Cardiac muscle cell (in vitro differentiated cells and primary cell): Measurements from ENCODE around the gene ZNF791. TPM values are rescaled to one million over a fixed set of nuclear protein-coding genes. Genes with fewer than 3 reads are reported as not detected.

Source experiments
- DNase-seq, 2 donors: peaks; one replicate each; pipeline versions ENCODE4 v3.0.0 to v3.0.0-alpha.2; 2010 to 2017; ENCODE audit warnings: low read depth in 1 of 2, low spot score in 1 of 2
- H3K27ac ChIP-seq: fragments of 200-600 bp; sonication (generic); 2 replicates; pipeline ENCODE4 v1.5.1; 2016
- H3K27me3 ChIP-seq: fragments of 200-600 bp; sonication (generic); 2 replicates; pipeline ENCODE4 v1.6.0; 2016; ENCODE audit warnings: control low read depth
- H3K36me3 ChIP-seq: fragments of 200-600 bp; sonication (generic); 2 replicates; pipeline ENCODE4 v1.5.1; 2016; ENCODE audit warnings: control low read depth
- H3K4me1 ChIP-seq: fragments of 200-600 bp; sonication (generic); 2 replicates; pipeline ENCODE4 v1.8.1; 2017; ENCODE audit warnings: low read depth, mild to moderate bottlenecking, mixed run types
- H3K4me3 ChIP-seq: fragments of 200-600 bp; sonication (generic); 2 replicates; pipeline ENCODE4 v1.5.1; 2016; ENCODE audit warnings: mild to moderate bottlenecking
- H3K9me3 ChIP-seq: fragments of 200-600 bp; sonication (generic); 2 replicates; pipeline ENCODE4 v1.5.1; 2017; ENCODE audit warnings: low read depth, mild to moderate bottlenecking, control low read depth
- polyA plus RNA-seq: library from polyadenylated mRNA; unstranded; fragments of >200 nt; fragmentation: Nextera tagmentation; extraction: Ambion mirVana; gene quantifications from 2 replicates; pipeline ENCODE4 v1.2.1, GENCODE V29; 2016
- total RNA-seq: library from RNA; depleted of rRNA; stranded (reverse); fragments of >200 nt; gene quantifications from 2 replicates; pipeline ENCODE4 v1.2.3, GENCODE V29; 2016
- TF ChIP-seq, protein P1 (sequence below): IDR thresholded peaks from 2 replicates; pipeline ENCODE4 v1.5.1; 2012; ENCODE audit warnings: low read depth, mild to moderate bottlenecking, low read length

Gene ZNF791
- total and polyA plus RNA-seq, 2 experiments from 2014 or later: 11.5 to 11.7 TPM

DNA sequence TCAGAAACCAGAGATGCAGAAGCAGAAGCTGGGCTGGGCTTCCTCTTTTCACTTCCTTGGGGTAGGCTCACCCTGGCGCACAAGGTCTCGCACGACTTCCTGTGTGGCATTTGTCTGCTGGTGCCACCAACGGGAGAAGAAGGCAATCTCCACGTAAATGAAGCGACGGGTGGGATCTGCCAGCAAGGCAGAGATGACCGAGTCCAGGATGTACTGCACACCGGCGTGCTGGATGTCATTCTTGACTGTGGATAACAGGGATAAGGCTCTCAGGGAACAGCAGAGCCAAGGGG is 54.5 kb downstream of the ZNF791 start:
- no peak for DNase-seq
- H3K36me3 ChIP-seq: peaks cover 11% of the 10 kb centered on the region
- no peak overlapping the region for H3K4me3 ChIP-seq
- H3K9me3 ChIP-seq: no peaks in the 10 kb centered on the region
- H3K27me3 ChIP-seq: no peaks in the 10 kb centered on the region
- peaks cover 14% of the 10 kb centered on the region for H3K4me1 ChIP-seq
- no peak overlapping the region for H3K27ac ChIP-seq
- TF ChIP-seq, protein P1, sequence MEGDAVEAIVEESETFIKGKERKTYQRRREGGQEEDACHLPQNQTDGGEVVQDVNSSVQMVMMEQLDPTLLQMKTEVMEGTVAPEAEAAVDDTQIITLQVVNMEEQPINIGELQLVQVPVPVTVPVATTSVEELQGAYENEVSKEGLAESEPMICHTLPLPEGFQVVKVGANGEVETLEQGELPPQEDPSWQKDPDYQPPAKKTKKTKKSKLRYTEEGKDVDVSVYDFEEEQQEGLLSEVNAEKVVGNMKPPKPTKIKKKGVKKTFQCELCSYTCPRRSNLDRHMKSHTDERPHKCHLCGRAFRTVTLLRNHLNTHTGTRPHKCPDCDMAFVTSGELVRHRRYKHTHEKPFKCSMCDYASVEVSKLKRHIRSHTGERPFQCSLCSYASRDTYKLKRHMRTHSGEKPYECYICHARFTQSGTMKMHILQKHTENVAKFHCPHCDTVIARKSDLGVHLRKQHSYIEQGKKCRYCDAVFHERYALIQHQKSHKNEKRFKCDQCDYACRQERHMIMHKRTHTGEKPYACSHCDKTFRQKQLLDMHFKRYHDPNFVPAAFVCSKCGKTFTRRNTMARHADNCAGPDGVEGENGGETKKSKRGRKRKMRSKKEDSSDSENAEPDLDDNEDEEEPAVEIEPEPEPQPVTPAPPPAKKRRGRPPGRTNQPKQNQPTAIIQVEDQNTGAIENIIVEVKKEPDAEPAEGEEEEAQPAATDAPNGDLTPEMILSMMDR: no peak

DNA sequence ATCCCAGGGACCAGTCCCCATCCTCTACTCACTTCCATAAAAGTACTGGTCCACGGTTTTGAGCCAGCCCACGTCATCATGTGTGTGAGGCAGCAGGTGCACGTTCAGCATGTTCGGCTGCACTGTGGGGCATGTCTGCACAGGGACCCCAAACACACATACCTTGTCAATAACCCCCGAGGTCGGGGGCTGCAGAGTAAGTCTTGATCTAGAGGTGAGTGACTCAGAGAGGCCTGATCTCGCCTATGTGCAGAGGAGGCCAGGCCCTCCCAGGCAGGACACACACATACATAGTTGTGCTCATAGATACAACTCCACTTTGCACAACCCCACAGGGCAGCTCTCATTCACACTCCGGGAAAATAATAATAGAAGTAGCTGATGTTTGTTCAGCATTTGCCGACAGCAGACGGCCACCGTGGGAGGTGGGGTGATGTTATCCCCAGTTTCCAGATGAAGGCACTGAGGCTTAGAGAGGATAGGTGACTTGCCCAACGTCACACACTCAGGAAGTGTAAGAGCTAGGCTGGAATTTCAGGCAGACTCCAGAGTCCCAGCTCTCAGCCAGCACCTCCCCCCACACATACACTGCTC is 55.0 kb downstream of the ZNF791 start:
- peak overlapping the region; percentile 71 for H3K4me3 ChIP-seq
- H3K4me1 ChIP-seq: peaks cover 19% of the 10 kb centered on the region
- no peaks in the 10 kb centered on the region for H3K9me3 ChIP-seq
- TF ChIP-seq, protein P1: no peak
- peaks cover 11% of the 10 kb centered on the region for H3K36me3 ChIP-seq
- no peak overlapping the region for H3K27ac ChIP-seq
- no peaks in the 10 kb centered on the region for H3K27me3 ChIP-seq
- DNase-seq: no peak

DNA sequence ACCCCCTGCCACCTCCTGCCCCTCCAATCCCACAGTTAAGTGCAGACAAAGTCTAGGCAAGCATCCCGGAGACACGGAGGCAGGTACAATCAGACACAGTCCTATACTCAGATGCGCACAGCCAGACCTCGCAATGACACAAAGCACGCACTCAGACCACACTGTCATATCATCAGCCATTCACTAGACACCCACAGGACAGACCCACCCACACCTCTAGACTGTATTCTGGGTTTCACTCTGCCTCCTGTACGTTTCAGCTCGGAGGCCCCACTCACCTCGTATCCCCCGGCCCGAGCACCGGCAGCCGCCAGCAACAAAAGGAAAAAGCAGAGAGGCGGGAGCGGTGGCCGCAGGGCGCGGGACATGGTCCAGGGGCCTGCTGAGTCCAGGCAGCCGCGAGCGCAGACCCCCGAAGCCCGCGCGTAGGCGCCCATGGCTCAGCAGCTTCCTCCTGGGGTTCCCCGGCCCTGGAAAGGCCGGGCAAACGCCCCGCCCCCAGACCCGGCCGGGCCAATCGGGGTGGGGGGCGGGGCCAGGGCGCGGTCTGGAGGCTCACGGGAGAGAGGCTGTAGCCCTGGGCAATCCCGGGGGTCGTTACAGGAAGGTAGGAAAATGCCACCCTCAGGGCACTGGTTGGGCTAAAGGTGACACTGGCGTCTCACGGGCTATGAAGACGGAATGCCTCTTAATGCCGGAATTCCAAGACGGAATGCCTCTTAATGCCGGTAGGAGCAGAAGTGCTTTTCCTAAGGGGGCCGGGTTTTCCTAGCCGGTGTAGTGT is 55.7 kb downstream of the ZNF791 start, which contains the start of the genes MAN2B1 and WDR83:
MAN2B1 (minus strand) TSS at position 478 of the 784 bp plus-strand sequence; CDS start at position 437, 41 bp downstream.
WDR83 (plus strand) TSS at position 543 of the 784 bp plus-strand sequence. CDS start 2,984 bp downstream, outside the sequence.
- peaks cover 19% of the 10 kb centered on the region for H3K4me1 ChIP-seq
- H3K9me3 ChIP-seq: no peaks in the 10 kb centered on the region
- peak within 1 kb of the TSS; percentile 82 for H3K4me3 ChIP-seq
- peak within 1 kb of the TSS; percentile 70 for H3K27ac ChIP-seq
- H3K27me3 ChIP-seq: no peaks in the 10 kb centered on the region
- H3K36me3 ChIP-seq: peaks cover 11% of the 10 kb centered on the region
- DNase-seq: peak; percentile 71 to 91
- TF ChIP-seq, protein P1: no peak

DNA sequence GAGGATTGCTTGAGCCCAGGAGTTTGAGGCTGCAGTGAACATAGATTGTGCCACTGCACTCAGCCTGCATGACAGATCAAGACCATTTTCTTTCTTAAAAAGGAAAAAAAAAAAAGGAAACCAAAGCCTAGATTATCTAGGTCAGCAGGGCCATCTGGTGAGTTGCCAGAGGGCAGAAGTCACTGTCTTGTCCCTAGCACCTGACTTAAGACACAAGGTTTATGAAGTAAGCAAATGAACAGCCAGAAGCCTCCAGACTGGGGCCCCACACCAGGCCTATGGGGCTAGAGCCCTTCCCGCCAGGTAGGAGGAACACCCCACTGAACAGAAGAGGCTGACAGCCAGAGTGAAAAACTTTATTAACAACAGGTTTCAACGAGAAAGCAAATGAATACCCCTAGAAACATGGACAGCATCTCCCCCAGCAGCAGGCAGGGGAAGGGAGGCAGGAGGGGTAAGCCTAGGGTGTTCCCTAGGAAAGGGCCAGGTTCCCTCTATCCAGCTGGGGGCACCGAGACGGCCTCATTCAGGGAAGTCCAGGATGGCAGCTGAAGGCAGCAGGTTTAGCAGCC is 57.1 kb downstream of the ZNF791 start:
- Histone ChIP-seq H3K9me3 (no peaks in the 10 kb centered on the region), H3K4me3 (peak overlapping the region; percentile 82), H3K27me3 (no peaks in the 10 kb centered on the region), H3K27ac (no peak overlapping the region), H3K36me3 (peaks cover 4% of the 10 kb centered on the region), H3K4me1 (peaks cover 19% of the 10 kb centered on the region)
- no peak for DNase-seq
- TF ChIP-seq, protein P1: no peak

GRCh38 chr19:12668346-12668745 is 57.6 kb downstream of the ZNF791 start:
- TF ChIP-seq, protein P1: no peak
- H3K27ac ChIP-seq: peak overlapping the region; percentile 96

More at GRCh38 chr19:12668346-12668745, 57.6 kb downstream of the ZNF791 start:
- Histone ChIP-seq H3K36me3 (no peaks in the 10 kb centered on the region), H3K4me1 (peaks cover 19% of the 10 kb centered on the region), H3K4me3 (peak overlapping the region; percentile 82), H3K9me3 (no peaks in the 10 kb centered on the region), H3K27me3 (no peaks in the 10 kb centered on the region)
- no peak for DNase-seq
